Rectal smooth muscle tissue (tissue), 1 donor: ENCODE results near the gene HOXA6.

Experiments used
- H3K27ac ChIP-seq: one replicate; pipeline ENCODE4 v1.7.0; 2013; ENCODE audit warnings: low read depth, low read length, inconsistent platforms
- H3K27me3 ChIP-seq: one replicate; pipeline ENCODE4 v1.7.0; 2013; ENCODE audit warnings: low read length; ENCODE audit not compliant: control insufficient read depth, insufficient read depth
- H3K36me3 ChIP-seq: one replicate; pipeline ENCODE4 v1.7.0; 2013; ENCODE audit warnings: low read length; ENCODE audit not compliant: control insufficient read depth, insufficient read depth
- H3K4me1 ChIP-seq: one replicate; pipeline ENCODE4 v1.7.0; 2013; ENCODE audit warnings: low read length; ENCODE audit not compliant: control insufficient read depth, insufficient read depth
- H3K4me3 ChIP-seq: one replicate; pipeline ENCODE4 v1.7.0; 2013; ENCODE audit warnings: low read length
- H3K9ac ChIP-seq: one replicate; pipeline ENCODE4 v1.7.0; 2013; ENCODE audit warnings: low read length

Gene HOXA6

GRCh38 chr7:27181795-27182275 lies 34.3 kb upstream of the HOXA6 start:
- Histone ChIP-seq H3K4me3 (peak overlapping the region; percentile 17), H3K4me1 (peaks cover 14% of the 10 kb centered on the region), H3K9ac (no peak overlapping the region), H3K27ac (peak overlapping the region; percentile 96), H3K27me3 (peaks cover 6% of the 10 kb centered on the region), H3K36me3 (no peaks in the 10 kb centered on the region)

GRCh38 chr7:27180431-27181420 lies 33.2 kb upstream of the HOXA6 start:
- H3K27me3 ChIP-seq = peaks cover 8% of the 10 kb centered on the region
- peak overlapping the region; percentile 96 for H3K27ac ChIP-seq
- H3K9ac ChIP-seq = no peak overlapping the region
- H3K4me1 ChIP-seq = peaks cover 14% of the 10 kb centered on the region
- H3K4me3 ChIP-seq = peak overlapping the region; percentile 44
- H3K36me3 ChIP-seq = no peaks in the 10 kb centered on the region

GRCh38 chr7:27179503-27180430 lies 32.2 kb upstream of the HOXA6 start:
- Histone ChIP-seq H3K4me1 (peaks cover 18% of the 10 kb centered on the region), H3K4me3 (peak overlapping the region; percentile 78), H3K27ac (peak overlapping the region; percentile 96), H3K36me3 (no peaks in the 10 kb centered on the region), H3K27me3 (peaks cover 8% of the 10 kb centered on the region), H3K9ac (peak overlapping the region; percentile 76)

DNA sequence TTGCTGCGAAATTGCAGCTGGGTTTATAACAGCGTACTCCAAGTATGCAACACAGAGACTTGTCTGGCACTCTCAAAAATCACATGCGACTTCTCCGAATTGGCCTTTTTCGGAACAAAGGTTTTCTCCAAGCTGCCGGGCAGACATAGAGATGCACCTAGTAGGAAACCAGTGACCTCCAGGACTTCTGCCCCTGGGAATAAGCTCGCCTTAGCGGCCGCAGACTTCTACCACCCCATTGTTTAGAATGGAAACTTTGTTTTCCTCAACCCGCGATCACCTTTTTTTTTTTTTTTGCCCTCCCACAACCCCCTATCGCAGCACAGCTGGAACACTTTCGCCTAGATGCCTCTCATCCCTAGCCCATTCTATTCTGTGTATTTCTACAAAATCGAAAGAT lies 31.5 kb upstream of the HOXA6 start:
- Histone ChIP-seq H3K9ac (peak overlapping the region; percentile 76), H3K36me3 (no peaks in the 10 kb centered on the region), H3K4me1 (peaks cover 19% of the 10 kb centered on the region), H3K27me3 (peaks cover 5% of the 10 kb centered on the region), H3K27ac (peak overlapping the region; percentile 96), H3K4me3 (peak overlapping the region; percentile 78)

- peak overlapping the region; percentile 76 for H3K9ac ChIP-seq
- H3K4me3 ChIP-seq = peak overlapping the region; percentile 78
- H3K27ac ChIP-seq = peak overlapping the region; percentile 96
- peaks cover 5% of the 10 kb centered on the region for H3K27me3 ChIP-seq
- H3K4me1 ChIP-seq = peaks cover 19% of the 10 kb centered on the region
- H3K36me3 ChIP-seq = no peaks in the 10 kb centered on the region
These were observed 30.8 kb upstream of the HOXA6 start for GRCh38 chr7:27178366-27178765.

DNA sequence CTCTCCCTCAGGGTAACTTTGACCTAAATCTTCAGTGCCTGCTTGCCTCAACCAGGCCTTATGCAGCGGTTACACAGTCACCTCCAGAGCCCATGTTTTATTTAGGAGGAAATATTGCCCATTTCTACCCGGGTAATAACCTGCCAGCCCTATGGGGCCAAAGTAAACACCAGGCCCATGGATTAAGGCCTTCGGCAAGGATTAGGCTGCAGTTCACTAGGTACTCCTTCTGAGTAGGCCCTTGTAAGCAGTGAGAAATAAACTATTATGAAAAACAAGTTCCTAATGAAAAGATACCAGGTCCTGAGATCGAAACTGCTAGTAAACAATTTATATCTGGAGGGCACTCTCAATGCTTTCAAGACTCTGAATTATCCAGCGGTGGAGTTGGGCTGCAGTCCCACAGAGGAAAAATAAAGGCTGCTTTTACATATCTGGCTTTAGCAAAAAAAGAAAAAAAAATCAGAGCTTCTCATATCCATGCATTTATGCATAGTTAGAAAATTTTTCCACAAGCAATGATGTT lies 30.3 kb upstream of the HOXA6 start:
- Histone ChIP-seq H3K4me1 (peaks cover 19% of the 10 kb centered on the region), H3K27me3 (peaks cover 8% of the 10 kb centered on the region), H3K9ac (peak overlapping the region; percentile 76), H3K4me3 (peak overlapping the region; percentile 78), H3K36me3 (no peaks in the 10 kb centered on the region), H3K27ac (peak overlapping the region; percentile 96)

- peaks cover 16% of the 10 kb centered on the region for H3K4me1 ChIP-seq
- H3K27me3 ChIP-seq = peaks cover 9% of the 10 kb centered on the region
- peak overlapping the region; percentile 76 for H3K9ac ChIP-seq
- H3K36me3 ChIP-seq = no peaks in the 10 kb centered on the region
- H3K27ac ChIP-seq = peak overlapping the region; percentile 96
- peak overlapping the region; percentile 78 for H3K4me3 ChIP-seq
These were observed 29.6 kb upstream of the HOXA6 start for GRCh38 chr7:27176962-27177794.

- Histone ChIP-seq H3K4me3 (peak overlapping the region; percentile 78), H3K4me1 (peaks cover 12% of the 10 kb centered on the region), H3K27ac (peak overlapping the region; percentile 96), H3K27me3 (peaks cover 9% of the 10 kb centered on the region), H3K9ac (peak overlapping the region; percentile 55), H3K36me3 (no peaks in the 10 kb centered on the region)
These were observed 28.9 kb upstream of the HOXA6 start for GRCh38 chr7:27176524-27176845.

DNA sequence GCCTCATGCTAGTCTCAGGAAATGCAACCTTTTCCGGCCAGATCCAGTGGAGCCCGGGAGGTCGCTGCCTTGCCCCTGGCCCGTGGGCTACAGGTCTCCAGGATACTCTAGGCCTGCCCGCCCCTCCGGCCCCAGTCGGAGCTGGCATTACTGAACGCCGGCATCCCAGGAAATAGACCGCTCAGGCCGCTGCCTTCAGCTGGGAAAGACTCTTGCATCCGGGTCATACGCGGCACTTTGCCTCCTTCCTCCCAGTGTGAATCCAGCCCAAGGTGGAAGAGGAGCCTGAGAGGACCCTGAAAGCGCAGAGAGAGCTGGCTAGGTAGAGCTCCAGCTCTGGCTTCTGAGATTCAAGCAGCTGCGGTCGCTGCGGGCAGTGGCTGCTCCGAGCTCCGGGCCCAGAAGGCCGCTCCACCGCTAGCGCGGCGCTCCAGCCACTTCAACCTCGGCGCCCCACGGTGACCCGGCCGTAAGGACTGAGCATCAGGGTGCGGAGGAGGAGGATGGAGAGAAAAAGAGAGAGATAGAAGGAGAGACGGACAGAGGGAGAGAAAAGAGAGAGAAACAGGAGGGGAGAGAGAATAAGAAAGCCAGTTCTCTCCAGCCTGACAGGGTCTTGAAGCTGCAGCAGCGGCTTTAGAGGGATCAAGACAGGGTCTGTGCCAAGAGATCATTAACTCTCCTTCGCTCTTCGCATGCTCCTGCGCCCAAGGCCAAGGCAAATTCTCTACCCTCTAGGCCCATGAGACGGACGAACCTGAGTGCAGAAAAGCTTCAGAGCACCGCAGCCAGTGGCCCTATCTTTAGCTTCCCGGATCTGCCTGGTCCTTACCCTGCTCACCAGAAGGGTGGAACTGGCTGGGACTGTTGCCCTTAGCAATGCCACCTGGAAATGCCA lies 28.3 kb upstream of the HOXA6 start:
- H3K4me1 ChIP-seq = peaks cover 10% of the 10 kb centered on the region
- no peaks in the 10 kb centered on the region for H3K36me3 ChIP-seq
- peaks cover 9% of the 10 kb centered on the region for H3K27me3 ChIP-seq
- peak overlapping the region; percentile 55 for H3K9ac ChIP-seq
- H3K27ac ChIP-seq = peak overlapping the region; percentile 96
- H3K4me3 ChIP-seq = peak overlapping the region; percentile 78

GRCh38 chr7:27174874-27175625 lies 27.5 kb upstream of the HOXA6 start:
- Histone ChIP-seq H3K36me3 (no peaks in the 10 kb centered on the region), H3K9ac (peak overlapping the region; percentile 55), H3K27me3 (peaks cover 9% of the 10 kb centered on the region), H3K27ac (peak overlapping the region; percentile 96), H3K4me3 (peak overlapping the region; percentile 78), H3K4me1 (peaks cover 5% of the 10 kb centered on the region)
